Uterus (tissue), 4 donors: ENCODE data around the gene SNTG2. TPM values are rescaled to one million over a fixed set of nuclear protein-coding genes. Genes with fewer than 3 reads are reported as not detected.

ENCODE experiments used
- DNase-seq, 2 donors: peaks; one replicate each; pipeline ENCODE4 v3.0.0-alpha.2; 2019 to 2020
- H3K27ac ChIP-seq, 2 donors: fragments of 200-600 bp; sonication (generic); 1 replicate in 1 of 2; 2 replicates in 1 of 2; pipeline ENCODE4 v1.5.1; 2016 to 2018
- H3K27me3 ChIP-seq, 2 donors: fragments of 200-600 bp; sonication (generic); one replicate each; pipeline ENCODE4 v1.5.1; 2018 to 2019; ENCODE audit warnings: control low read depth in 1 of 2
- H3K36me3 ChIP-seq, 2 donors: fragments of 200-600 bp; sonication (generic); one replicate each; pipeline ENCODE4 v1.5.1; 2019; ENCODE audit warnings: control low read depth in 1 of 2
- H3K4me1 ChIP-seq, 2 donors: fragments of 200-600 bp; sonication (generic); one replicate each; pipeline ENCODE4 v1.5.1; 2018 to 2019; ENCODE audit warnings: control low read depth in 1 of 2
- H3K4me3 ChIP-seq, 2 donors: fragments of 200-600 bp; sonication (generic); 1 replicate in 1 of 2; 2 replicates in 1 of 2; pipeline ENCODE4 v1.5.1; 2018 to 2019; ENCODE audit warnings: mild to moderate bottlenecking in 1 of 2
- H3K9me3 ChIP-seq, 2 donors: fragments of 200-600 bp; sonication (generic); one replicate each; pipeline ENCODE4 v1.5.1; 2019; ENCODE audit warnings: control low read depth in 1 of 2
- POLR2A ChIP-seq, 2 donors: fragments of 450-650 bp; IDR thresholded peaks; one replicate each; pipeline ENCODE4 v1.6.1; 2016; ENCODE audit warnings: antibody characterized with exemption in 2 of 2, mild to moderate bottlenecking in 1 of 2, moderate library complexity in 1 of 2
- intact Hi-C: fragments of 100-400 bp; cut with DNase I; formaldehyde crosslinking; loops from one replicate; pipeline ENCODE4 v1.15.1; 2023; ENCODE audit warnings: low total_unique reads
- total RNA-seq, 4 donors: library from RNA; depleted of rRNA in 3 of 4; stranded (reverse); fragments of >200 nt in 3 of 4; gene quantifications; one replicate each; pipeline versions ENCODE4 v1.1.0 to v1.2.4, GENCODE V29; 2014 to 2023
- TF ChIP-seq, protein P1 (sequence below), 4 experiments: fragments of 200-600 bp in 2 of 4; fragments of 450-650 bp in 2 of 4; sonication (generic) in 2 of 4; IDR thresholded peaks; one replicate each; pipeline ENCODE4 v1.5.1; 2016 to 2019; ENCODE audit warnings: antibody characterized with exemption in 4 of 4, mild to moderate bottlenecking in 2 of 4, moderate library complexity in 1 of 4
- donor health status: DM: yes; HTN: yes; CAD: no.

SNTG2 gene
- total RNA-seq, 4 donors from 2014 or later, result 3.2 to 46.2 (median 31.4) TPM

DNA sequence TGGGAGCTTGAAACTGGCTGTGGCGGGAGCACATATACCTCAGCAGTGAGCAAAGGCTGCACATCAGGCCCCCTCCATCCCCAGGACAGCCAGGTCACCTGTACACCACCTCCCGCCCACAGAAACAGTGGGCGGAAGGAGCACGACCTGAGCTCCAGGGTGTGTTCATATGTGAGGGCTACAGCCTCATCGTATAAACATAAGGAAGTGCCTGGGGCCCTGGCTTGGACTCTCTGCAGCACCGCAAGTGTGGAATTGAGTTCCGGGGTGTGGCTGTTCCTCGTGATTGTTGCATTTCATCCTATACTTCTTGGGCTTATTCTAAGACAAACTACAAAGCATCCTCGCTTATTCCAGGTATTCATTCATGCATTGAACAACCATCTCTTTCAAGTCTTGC, 402.5 kb downstream of the SNTG2 start:
- Histone ChIP-seq H3K4me1 (no peaks in the 10 kb centered on the region), H3K9me3 (no peaks in the 10 kb centered on the region), H3K27me3 (no peaks in the 10 kb centered on the region), H3K4me3 (no peak overlapping the region), H3K36me3 (no peaks in the 10 kb centered on the region), H3K27ac (no peak overlapping the region)
- TF ChIP-seq POLR2A (IDR thresholded peaks at IDR 0.05), result no peak
- TF ChIP-seq, protein P1, sequence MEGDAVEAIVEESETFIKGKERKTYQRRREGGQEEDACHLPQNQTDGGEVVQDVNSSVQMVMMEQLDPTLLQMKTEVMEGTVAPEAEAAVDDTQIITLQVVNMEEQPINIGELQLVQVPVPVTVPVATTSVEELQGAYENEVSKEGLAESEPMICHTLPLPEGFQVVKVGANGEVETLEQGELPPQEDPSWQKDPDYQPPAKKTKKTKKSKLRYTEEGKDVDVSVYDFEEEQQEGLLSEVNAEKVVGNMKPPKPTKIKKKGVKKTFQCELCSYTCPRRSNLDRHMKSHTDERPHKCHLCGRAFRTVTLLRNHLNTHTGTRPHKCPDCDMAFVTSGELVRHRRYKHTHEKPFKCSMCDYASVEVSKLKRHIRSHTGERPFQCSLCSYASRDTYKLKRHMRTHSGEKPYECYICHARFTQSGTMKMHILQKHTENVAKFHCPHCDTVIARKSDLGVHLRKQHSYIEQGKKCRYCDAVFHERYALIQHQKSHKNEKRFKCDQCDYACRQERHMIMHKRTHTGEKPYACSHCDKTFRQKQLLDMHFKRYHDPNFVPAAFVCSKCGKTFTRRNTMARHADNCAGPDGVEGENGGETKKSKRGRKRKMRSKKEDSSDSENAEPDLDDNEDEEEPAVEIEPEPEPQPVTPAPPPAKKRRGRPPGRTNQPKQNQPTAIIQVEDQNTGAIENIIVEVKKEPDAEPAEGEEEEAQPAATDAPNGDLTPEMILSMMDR (IDR thresholded peaks at IDR 0.05), result no peak
- DNase-seq, result no peak
- intact Hi-C loops, result no loop called here

DNA sequence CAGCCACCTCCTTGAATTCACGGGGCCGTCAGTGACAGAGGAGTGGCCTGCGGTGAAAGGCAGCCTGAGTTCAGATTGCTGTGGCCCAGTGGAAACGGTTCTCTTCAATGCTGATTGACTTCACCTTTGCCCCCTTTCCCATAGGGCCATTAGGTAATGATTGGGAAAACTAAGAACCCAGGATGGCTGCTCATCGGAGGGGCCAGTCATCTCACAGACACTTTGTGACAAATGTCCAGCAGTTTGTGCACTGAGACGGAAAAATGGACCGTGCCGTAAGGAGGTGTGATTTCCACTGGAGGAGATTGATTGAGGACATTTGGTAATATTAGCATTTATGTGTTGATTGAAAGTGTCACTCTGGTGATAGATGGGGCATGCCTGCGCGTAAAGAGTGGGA, 402.9 kb downstream of the SNTG2 start:
- Histone ChIP-seq H3K4me3 (no peak overlapping the region), H3K27ac (no peak overlapping the region), H3K4me1 (no peaks in the 10 kb centered on the region), H3K27me3 (no peaks in the 10 kb centered on the region), H3K36me3 (no peaks in the 10 kb centered on the region), H3K9me3 (no peaks in the 10 kb centered on the region)
- TF ChIP-seq, protein P1 (IDR thresholded peaks at IDR 0.05), result no peak
- TF ChIP-seq POLR2A (IDR thresholded peaks at IDR 0.05), result no peak
- no peak for DNase-seq
- intact Hi-C loops, result no loop called here

DNA sequence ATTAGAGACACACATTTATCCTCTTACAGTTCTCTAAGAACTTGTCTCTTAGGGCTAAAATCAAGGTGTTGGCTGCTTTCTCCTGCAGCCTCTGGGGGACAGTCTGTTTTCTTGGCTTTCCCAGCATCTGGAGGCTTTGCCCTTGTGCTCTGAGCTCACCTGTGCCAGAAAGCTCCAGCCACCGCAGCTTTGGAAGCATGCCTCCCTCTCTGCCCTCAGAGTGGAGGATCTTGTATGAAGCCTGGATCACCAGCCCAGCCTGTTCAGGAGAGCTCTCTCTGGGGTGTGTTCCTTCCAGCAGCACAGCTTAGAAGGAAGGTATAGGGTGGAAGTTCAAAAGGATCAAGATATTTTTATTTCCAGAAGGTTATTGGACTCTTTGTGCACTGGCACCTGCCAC, 409.5 kb downstream of the SNTG2 start:
- Histone ChIP-seq H3K27me3 (no peaks in the 10 kb centered on the region), H3K27ac (no peak overlapping the region), H3K9me3 (no peaks in the 10 kb centered on the region), H3K4me1 (no peaks in the 10 kb centered on the region), H3K36me3 (no peaks in the 10 kb centered on the region), H3K4me3 (no peak overlapping the region)
- no peak for TF ChIP-seq POLR2A (IDR thresholded peaks at IDR 0.05)
- TF ChIP-seq, protein P1 (IDR thresholded peaks at IDR 0.05), result no peak
- no peak for DNase-seq
- intact Hi-C loops, result no loop called here

DNA sequence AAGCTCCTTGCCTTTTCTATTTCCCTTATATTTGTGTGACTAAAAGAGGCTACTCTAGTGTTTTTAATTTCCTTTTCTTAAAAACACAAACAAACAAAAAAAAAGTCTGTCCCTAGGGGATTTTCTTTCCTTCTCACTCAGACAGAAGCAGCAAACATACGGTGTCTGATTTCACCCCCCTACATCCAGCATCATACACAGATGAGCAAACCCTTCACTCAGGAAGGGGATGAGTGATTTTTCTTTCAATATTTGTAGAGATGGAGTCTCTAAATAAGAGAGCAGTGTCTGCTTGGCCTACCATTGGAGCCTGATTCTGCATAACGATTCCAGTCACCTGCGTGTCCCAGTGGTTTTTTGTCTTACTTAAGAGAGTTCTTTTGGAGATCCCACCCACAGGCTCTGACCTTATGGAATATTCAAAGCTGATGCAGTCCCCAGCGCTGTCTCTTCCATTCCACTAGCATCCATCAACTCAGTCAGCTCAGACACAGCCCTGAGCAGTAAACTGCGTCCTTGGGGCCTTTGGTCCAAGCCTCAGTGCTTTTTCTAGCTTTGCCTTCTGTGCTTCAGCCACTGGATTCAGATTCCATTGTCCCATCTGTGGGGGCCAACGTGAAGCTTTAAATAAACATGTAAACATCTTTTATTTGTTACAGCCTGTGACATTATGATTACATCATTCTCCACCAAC, 410.1 kb downstream of the SNTG2 start:
- intact Hi-C loops, result no loop called here
- Histone ChIP-seq H3K4me1 (no peaks in the 10 kb centered on the region), H3K27me3 (no peaks in the 10 kb centered on the region), H3K36me3 (no peaks in the 10 kb centered on the region), H3K4me3 (no peak overlapping the region), H3K9me3 (no peaks in the 10 kb centered on the region), H3K27ac (no peak overlapping the region)
- no peak for DNase-seq
- TF ChIP-seq, protein P1 (IDR thresholded peaks at IDR 0.05), result no peak

DNA sequence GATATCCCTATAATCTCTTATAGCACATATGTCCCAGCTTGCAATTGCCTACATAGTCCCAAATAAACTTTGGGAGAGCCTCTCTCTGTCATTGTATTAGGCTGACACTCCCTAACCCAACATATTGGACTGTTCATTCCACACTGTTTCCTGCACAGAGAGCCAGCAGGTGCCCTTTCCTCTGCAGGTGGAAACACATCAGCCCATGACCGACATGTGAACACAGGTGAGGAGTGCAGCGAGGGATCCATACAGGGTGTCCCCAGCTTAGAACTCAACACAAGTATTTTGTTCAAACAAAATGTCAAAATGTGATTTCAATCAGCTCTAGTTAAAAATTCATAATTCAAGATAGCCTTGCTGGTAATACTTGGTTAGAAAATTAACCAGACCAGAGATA, 412.7 kb downstream of the SNTG2 start:
- intact Hi-C loops, result no loop called here
- no peaks in the 10 kb centered on the region for H3K9me3 ChIP-seq
- no peaks in the 10 kb centered on the region for H3K4me1 ChIP-seq
- H3K27me3 ChIP-seq, result no peaks in the 10 kb centered on the region
- no peak overlapping the region for H3K27ac ChIP-seq
- no peak overlapping the region for H3K4me3 ChIP-seq
- no peaks in the 10 kb centered on the region for H3K36me3 ChIP-seq
- no peak for DNase-seq
- TF ChIP-seq, protein P1 (IDR thresholded peaks at IDR 0.05), result no peak
- no peak for TF ChIP-seq POLR2A (IDR thresholded peaks at IDR 0.05)
